ENCODE measurements around the gene FBXO3. TPM values are rescaled to one million over a fixed set of nuclear protein-coding genes. Genes with fewer than 3 reads are reported as not detected.

Gene FBXO3
- total RNA-seq, 1 donor from 2014 or later = 42.1 TPM

DNA sequence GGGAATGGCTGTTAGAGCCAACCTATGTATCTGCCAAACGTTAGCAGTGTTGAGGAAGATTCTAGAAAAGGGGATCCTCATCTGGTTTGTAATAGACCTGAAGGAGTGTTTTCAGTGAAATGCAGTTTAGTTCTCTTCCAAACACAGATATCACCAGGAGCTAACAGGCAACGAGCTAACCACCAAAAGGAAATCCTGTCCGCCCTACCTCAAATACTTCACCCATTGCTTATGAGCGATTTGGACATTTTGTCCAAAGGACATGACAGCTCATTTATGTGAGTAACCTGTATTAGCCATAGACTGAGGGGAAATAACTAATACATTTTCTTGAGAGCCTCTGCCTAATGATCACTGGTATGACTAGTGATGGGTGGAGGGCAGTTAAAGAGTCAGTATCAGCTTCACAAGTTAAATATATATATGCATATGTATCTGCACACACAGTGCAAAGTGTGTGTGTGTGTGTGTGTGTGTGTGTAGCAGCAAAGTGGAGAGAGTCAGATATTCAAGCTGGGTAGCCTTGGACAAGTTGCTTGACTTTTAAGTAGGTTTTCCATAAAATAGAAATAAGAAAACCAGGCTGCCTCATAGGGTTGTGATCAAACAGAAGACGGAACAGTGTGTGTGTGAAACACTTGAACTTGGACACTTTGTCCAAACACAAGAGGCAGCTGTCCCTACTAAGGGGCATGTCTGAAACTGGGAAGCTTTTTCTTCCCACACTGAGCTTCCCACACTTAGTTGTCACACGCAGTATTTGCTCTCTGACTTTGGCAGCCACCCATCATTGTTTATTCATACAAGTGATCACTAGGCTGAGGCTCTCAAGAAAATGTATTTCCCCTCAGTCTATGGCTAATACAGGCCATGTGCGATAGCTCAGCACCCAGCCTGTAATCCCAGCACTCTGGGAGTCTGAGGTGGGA, 72.8 kb downstream of the FBXO3 start:
- DNase-seq (ENCODE audit: low spot score) = peak; percentile 73

DNA sequence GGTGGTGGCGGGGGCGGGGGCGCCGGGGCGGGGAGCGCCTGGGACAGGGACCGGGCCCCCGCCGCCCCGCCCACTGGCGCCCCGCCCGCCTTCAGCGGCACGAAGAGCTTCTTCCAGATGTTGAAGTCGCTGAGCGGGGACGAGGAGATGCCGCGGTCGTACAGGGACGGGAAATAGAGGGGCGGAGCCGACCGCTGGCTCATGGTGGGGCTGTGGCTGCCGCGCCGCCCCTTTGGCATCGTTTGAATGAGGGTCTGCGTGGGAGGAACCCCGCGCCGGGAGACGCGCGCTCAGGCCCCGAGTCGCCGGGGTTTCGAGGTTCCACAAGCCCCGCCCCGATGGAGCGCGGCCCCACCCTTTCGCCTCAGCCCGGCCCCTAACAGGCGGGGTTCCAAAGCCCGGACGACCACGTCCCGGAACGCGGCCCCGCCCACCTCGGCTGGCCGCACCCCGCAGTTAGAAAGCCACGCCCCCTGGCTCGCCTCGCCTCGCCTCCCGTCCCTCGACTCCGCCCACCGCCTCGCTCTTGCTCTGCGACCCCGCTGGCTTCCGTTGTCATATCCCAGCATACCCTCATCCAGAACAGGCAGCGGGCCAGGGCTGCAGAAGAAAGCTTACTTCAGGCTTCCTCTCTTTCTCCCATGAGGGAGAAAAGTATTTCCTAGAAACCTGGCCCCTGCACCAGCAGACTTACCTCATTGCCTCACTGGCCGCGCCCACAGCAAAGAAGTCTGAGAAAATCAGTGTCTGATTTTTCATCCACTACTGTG, 73.6 kb downstream of the FBXO3 start, which contains the start of gene C11orf91:
Gene C11orf91, minus strand, starts transcription at position 325 of the 770 bp plus-strand sequence. Its CDS starts 86 bp downstream, at position 239.
- peak; percentile 97 for DNase-seq (ENCODE audit: low spot score)

DNA sequence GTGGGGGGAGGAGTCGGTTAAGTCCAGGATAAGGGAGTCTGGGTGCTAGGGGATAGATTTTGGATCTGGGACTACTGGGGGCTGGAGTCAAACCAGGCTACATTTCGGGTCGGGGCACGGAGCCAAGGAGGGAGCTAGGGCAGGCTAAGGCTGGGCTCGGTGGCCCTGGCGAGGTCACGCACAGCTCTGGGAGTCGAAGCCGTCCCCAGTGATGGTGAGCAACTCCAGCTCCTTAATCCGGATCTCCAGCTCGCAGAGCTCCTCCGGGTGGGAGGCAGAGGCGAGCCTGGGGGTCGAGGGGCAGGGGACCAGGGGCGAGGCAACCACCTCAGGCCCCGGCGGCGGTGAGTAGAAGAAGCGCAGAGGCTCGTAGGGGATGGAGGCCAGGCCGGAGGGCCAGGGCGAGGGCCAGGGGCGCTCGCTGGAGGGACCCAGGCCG, 74.2 kb downstream of the FBXO3 start:
- no peak for DNase-seq (ENCODE audit: low spot score)

DNA sequence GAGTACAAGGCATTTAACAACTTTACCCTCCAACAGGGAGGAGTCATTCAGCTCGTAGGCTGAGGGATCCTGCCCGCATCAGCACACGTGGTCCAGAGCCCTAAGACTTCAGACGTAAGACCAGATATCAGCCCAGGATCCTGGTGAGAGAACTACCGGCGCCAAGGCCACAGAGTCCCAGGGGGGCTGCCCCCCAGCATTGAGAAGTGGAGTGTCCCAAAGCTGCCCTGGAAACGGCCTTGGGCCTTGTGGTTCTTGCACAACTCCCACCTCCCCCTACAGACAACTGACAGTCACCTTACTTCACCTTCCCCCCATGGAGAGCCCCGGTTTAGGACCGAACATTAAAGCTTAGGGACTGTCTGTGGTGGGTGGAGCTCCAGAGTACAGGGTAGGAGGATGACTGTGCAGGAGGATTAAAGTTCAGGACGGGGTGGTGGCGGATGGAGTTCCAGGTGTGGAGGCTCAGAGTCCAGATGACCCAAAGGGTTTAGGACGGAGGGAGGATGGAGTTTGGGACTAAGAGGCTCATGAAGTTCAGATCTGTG, 74.7 kb downstream of the FBXO3 start:
- peak; percentile 46 for DNase-seq (ENCODE audit: low spot score)

DNA sequence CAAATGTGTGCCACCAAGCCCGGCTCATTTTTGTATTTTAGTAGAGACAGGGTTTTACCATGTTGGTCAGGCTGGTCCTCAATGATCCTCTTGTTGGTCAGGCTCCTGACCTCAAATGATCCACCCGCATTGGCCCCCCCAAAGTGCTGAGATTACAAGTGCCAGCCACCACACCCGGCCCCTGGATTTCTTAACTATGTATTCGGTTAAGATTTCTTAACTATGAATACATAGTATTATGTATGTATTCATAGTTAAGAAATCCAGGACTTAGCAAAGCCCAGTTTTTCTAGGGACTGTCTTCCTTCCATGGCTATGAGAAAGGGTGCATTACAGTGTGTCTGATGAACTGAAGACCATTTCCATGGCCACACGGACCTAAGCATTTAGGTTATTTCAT, 75.4 kb downstream of the FBXO3 start:
- DNase-seq (ENCODE audit: low spot score) = no peak

DNA sequence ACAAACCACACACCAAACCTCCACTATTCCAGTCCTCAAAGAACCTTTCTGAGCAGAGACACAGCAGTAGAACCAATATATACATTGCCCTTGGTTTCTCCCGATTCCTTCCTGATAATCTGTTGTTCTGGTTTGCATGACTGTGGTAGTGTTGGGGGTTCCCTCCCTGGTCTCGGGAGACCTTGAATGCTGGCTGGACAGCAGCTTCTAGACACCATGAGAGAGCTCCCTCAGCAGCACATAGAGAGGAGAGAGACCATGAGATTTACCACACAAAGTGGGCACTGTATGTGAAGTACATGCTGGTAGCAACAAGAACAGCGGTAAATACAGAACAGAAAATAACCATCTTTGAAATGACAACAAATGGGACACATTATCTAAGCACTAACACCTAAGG, 76.3 kb downstream of the FBXO3 start:
- DNase-seq (ENCODE audit: low spot score) = no peak

DNA sequence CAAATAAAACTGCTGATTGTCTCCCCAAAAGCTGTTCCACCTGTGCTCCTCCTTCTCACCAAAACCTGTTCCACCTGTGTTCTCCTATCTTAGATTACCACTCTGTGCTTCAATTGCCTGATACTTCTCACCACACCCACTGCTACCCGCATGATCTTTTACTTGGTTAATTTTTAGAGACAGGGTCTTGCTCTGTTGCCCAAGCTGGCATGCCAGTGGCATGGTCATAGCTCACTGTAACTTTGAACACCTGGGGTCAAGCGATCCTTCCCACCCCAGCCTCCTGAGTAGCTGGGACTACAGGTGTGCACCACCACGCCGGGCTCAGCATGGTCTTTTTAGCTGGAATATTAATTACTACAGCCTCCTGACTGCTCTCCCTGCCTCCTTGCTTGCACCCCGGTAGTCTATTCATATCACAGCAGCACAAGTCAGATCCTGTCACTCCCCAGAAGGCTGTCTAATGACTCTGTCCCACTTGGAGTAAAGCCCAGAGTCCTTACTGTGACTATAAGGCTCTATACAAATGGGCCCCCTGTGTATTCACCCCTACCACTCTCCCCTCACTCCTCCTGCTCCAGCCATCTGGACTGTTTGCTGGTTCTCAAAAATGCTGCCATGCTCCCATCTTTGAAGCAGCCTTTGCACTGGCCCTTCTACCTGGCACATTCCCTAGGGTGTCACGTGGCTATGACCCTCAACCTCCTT, 77.2 kb downstream of the FBXO3 start:
- DNase-seq (ENCODE audit: low spot score) = no peak

DNA sequence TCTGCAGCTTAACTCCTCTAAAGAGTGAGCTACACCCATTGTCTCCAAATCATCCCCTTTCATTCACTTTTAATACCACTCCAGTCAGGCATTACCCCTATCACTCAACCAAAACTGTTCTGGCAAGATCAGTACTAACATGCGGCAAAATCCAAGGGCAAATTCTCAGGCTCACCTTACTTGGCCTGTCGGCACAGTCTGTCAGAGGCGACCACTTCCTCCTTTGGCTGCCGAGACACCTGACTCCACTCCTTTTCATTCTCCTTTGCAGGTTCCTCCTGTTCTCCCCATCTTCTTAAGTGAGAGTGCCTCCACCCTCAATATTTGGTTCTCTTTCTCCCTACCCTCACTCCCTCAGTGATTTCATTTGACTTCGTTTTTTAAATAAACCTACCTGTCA, 77.9 kb downstream of the FBXO3 start:
- DNase-seq (ENCODE audit: low spot score) = no peak

DNA sequence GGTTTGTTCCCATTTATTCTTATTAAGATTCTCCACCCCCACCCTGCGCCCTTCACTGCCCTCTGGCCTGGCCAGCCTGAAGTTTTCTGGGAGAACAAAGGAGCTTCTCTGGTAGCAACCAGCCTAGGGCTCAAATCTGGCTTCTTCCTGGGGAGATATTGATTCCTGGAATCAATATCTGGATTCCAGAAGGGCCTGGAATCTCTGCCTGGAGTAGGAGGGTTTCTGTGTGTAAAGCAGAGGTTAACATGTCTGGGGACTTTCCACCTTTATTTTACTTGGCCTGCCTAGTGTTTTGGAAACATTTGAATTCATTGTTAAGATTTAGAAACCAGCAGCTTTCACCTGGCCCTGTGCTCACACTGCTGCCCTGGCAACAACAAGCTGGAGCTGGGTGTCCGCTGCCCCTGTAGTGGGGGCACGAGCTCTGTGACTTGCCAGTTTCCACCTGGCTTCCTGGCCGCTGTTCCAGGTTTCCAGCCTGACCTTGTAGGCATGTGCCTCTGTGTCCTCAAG, 79.2 kb downstream of the FBXO3 start:
- peak; percentile 69 for DNase-seq (ENCODE audit: low spot score)

DNA sequence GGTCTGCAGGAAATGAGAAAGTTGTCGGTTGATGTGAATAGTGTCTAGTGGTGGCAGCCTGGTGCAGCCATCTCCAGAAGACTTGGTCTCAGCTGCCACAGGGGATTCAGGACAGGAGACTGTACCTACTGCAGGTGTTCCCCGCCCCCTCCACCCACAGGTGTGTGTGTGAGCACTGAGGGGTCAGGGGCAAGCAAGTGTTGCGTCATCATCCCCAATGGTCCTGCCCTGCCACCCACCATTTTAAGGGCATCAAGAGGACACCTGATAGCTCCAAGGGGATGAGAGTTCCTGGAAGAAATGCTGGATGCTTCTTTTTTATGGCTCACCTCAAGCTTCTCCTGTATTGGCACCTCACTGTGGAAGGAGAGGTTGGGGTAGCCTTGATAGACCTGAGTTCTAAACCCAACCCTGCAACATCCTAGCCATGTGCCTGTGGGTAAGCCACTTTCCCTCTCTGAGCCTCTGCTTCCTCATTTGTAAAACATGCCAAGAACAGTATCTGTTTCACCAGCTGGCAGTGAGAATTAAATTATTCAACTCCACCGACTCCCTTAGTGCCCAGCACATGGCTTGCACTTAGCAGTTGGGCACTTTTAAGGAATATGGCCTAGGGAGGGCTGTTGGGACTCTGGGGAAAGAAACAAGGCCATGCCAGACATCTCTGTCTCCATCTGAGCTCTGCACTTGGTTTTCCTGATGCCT, 79.8 kb downstream of the FBXO3 start:
- DNase-seq (ENCODE audit: low spot score) = no peak

DNA sequence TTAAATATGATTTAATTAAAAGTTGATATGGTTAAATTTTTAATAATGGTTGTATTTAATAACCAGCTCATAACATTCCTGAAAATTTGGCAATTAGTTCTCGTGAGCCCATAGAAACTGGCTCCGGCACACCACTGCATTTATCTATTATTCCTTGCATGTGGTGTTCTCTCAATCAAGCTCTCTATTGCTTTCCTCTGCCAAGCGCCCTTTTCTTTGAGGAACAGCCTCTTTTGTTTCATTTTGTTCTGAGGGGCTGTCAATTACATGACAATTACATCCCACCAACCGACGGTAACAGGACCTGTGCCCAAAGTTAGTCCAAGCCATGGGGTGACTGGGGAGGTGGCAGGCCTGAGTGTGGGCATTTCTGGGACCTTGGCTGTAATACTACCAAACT, 81.8 kb downstream of the FBXO3 start:
- DNase-seq (ENCODE audit: low spot score) = no peak

DNA sequence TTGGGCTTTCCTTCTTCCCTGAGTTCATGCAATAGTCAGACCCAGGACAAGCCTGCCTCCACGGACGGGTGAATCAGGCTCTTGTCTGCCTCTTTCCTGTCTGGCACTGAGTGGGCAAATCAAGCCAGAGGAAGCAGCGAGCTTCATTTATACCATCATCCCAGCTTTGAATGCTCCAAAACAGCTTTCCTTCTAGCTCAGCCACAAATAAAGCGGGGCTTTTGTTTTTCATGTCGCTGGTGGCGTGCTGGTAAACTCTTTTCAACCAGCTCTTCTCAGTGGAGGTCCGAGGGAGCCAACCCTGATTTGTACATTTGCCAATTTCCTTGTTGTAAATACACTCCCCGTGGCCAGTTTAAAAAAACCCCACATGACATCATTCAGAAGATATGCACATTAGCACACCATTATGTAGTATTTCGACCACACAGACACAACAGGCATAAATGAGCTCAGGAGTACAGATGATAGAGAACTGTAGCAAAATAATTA, 82.3 kb downstream of the FBXO3 start:
- DNase-seq (ENCODE audit: low spot score) = peak; percentile 89

DNA sequence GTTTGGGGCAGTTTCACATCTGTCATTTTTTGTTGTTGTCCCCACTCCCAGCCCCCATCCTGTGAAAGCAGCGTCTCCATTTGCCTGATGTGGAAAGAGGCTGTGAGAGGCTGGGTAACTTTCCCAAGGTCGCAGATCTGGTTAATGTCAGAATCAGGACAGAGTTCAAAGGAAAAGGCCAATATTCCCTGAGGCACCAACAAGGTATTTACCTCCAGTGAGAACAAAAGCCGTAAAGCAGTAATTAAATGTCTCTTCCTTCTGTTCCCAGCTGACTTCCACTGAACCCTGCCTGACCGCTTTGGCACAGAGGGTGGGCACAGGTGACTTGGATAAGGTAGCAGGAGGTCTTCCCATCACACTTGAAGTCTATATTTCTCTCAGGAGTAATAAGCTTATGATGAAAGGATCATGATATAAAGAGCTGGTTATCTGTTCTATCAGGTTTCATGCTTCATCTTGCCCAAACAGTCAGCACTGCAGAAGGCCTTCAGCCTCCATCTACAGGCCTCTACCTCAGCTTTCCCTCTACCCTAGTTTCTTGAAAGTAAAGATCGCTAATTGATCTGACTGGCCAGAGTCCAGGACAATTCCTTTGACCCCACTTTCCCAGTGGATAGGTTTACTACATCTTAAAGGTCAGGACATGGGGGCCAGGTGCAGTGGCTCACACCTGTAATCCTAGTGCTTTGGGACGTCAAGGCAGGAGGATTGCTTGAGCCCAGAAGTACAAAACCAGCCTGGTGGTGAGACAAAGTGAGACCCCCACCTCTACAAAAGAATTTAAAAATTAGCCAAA, 83.1 kb downstream of the FBXO3 start:
- DNase-seq (ENCODE audit: low spot score) = no peak

Other genes starting within 250 kb of the FBXO3 start
- 0.26 TPM for gene C11orf91, start 73.7 kb downstream of the FBXO3 start, total RNA-seq
- gene CD59, start 38.1 kb downstream of the FBXO3 start, total RNA-seq = 880 TPM
- 26.8 TPM for gene LMO2, start 117.6 kb upstream of the FBXO3 start, total RNA-seq